HEK293T (cell line): ENCODE results near the gene OR8S1.

Source experiments
- BHLHE40 ChIP-seq: fragments of 450-650 bp; IDR thresholded peaks from 2 replicates; pipeline ENCODE4 v1.6.1; 2016; ENCODE audit warnings: mild to moderate bottlenecking, moderate library complexity, borderline replicate concordance
- CTBP1 ChIP-seq: fragments of 450-650 bp; IDR thresholded peaks from 2 replicates; pipeline ENCODE4 v1.6.1; 2016; ENCODE audit warnings: borderline replicate concordance
- ELF4 ChIP-seq: fragments of 450-650 bp; IDR thresholded peaks from 2 replicates; pipeline ENCODE4 v1.6.1; 2017; ENCODE audit warnings: antibody characterized with exemption
- FOXA1 ChIP-seq: fragments of 450-650 bp; IDR thresholded peaks from 2 replicates; pipeline ENCODE4 v1.6.1; 2016; ENCODE audit warnings: mild to moderate bottlenecking
- FOXK2 ChIP-seq: fragments of 450-650 bp; IDR thresholded peaks from 2 replicates; pipeline ENCODE4 v1.6.1; 2016; ENCODE audit warnings: mild to moderate bottlenecking
- FOXM1 ChIP-seq: fragments of 450-650 bp; IDR thresholded peaks from 2 replicates; pipeline ENCODE4 v1.6.1; 2017; ENCODE audit warnings: mild to moderate bottlenecking, borderline replicate concordance
- L3MBTL2 ChIP-seq: fragments of 450-650 bp; conservative IDR thresholded peaks from 2 replicates; pipeline ENCODE4 v1.6.1; 2016; ENCODE audit warnings: mild to moderate bottlenecking
- PKNOX1 ChIP-seq: fragments of 450-650 bp; IDR thresholded peaks from 2 replicates; pipeline ENCODE4 v1.6.1; 2016
- SP1 ChIP-seq: fragments of 450-650 bp; IDR thresholded peaks from 2 replicates; pipeline ENCODE4 v1.6.1; 2017
- SUZ12 ChIP-seq: fragments of 450-650 bp; IDR thresholded peaks from 2 replicates; pipeline ENCODE4 v1.6.1; 2016; ENCODE audit warnings: mild to moderate bottlenecking
- TARDBP ChIP-seq: fragments of 450-650 bp; IDR thresholded peaks from 2 replicates; pipeline ENCODE4 v1.6.1; 2016
- ZNF384 ChIP-seq: fragments of 450-650 bp; IDR thresholded peaks from 2 replicates; pipeline ENCODE4 v1.6.1; 2016

DNA sequence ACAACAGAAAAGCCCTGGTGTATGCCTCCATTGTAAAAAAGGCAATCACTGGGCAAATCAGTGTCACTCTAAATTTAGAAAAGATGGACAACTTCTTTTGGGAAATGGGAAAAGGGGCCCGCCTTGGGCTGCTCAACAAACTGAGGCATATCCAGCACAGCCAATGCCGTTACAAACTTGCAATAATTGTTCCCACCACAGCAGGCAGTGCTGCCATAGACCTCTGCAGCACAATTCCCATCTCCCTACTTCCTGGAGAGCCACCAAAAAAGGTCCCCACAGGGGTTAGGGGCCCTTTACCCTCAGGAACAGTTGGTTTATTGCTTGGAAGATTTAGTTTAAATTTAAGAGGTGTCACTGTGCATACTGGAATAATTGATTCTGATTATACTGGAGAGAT is 16.4 kb upstream of the OR8S1 start:
- TF ChIP-seq PKNOX1, result no peak
- TF ChIP-seq SP1, result no peak
- no peak for TF ChIP-seq ZNF384
- TF ChIP-seq FOXA1, result no peak
- no peak for TF ChIP-seq TARDBP
- no peak for TF ChIP-seq FOXK2
- TF ChIP-seq FOXM1, result no peak
- no peak for TF ChIP-seq BHLHE40
- TF ChIP-seq ELF4, result no peak
- no peak for TF ChIP-seq CTBP1
- no peak for TF ChIP-seq SUZ12
- TF ChIP-seq L3MBTL2, result no peak
